K562 (cell line): ENCODE data around the gene AURKB. TPM values are rescaled to one million over a fixed set of nuclear protein-coding genes. Genes with fewer than 3 reads are reported as not detected.
A peak's percentile ranks its signal among the peaks of the same experiment; 100 is the strongest.
"Not testable (repeated sequence)": the region's sequence is repeated elsewhere in the genome, so short reads cannot be mapped to it uniquely, and the experiment has no call there.

Source experiments
- ATAC-seq: fragments of 200-7000 bp; cut with Tn5 transposase; 3 replicates; pipeline ENCODE4 v1.9.1; 2020; ENCODE audit warnings: moderate library complexity
- BruUV-seq: library from RNA; stranded (reverse); fragments of 400-500 nt; replicated peaks from 2 replicates; lab custom pipeline; 2021; lab: Mats Ljungman, UMichigan
- CTCF ChIA-PET: fragments of 300-600 bp; formaldehyde crosslinking; extraction: SDS; loops from one replicate; lab custom pipeline; 2021; ENCODE audit warnings: low intra/inter-chr PET ratio; lab: Yijun Ruan, JAX
- POLR2A ChIA-PET: fragments of 300-600, 350-650 bp; sonication (Branson Sonifier 250); formaldehyde crosslinking; extraction: SDS; loops from one replicate; lab custom pipeline; 2021; ENCODE audit warnings: antibody characterized with exemption, inconsistent platforms; lab: Yijun Ruan, JAX
- DNase-seq, 4 experiments: peaks; one replicate each; pipeline versions ENCODE4 v3.0.0 to v3.0.0-alpha.2; 2011 to 2018; ENCODE audit warnings: low spot score in 3 of 4, mixed read lengths in 3 of 4; ENCODE audit errors: extremely low read depth in 1 of 4
- FAIRE-seq: peaks from 2 replicates; lab custom pipeline; 2011; peaks lifted over from hg19 to GRCh38; lab: Jason Lieb, UNC
- H2AFZ ChIP-seq: 2 replicates; pipeline ENCODE4 v1.6.0; 2011; ENCODE audit warnings: low read depth, low read length, control low read depth, inconsistent platforms
- H3K27ac ChIP-seq: fragments of 200-600 bp; 3 replicates; pipeline ENCODE4 v1.8.0; 2011; ENCODE audit warnings: low read depth, mild to moderate bottlenecking, control low read depth, inconsistent platforms, low read length, moderate library complexity, mixed read lengths; ENCODE audit errors: extremely low read depth
- H3K27me3 ChIP-seq, 2 experiments: fragments of 300-600 bp in 1 of 2; 2 replicates in 1 of 2; 3 replicates in 1 of 2; pipeline versions ENCODE4 v1.6.0 to v1.8.0; 2011; ENCODE audit warnings: inconsistent platforms in 2 of 2, low read length in 2 of 2, mild to moderate bottlenecking in 1 of 2, mixed read lengths in 1 of 2, moderate library complexity in 1 of 2; ENCODE audit not compliant: control insufficient read depth in 2 of 2, insufficient read depth in 2 of 2
- H3K36me3 ChIP-seq: fragments of 300-600 bp; 3 replicates; pipeline ENCODE4 v1.8.0; 2011; ENCODE audit warnings: mild to moderate bottlenecking, low read length, inconsistent platforms; ENCODE audit not compliant: control insufficient read depth, insufficient read depth
- H3K4me1 ChIP-seq, 2 experiments: fragments of 200-600 bp in 1 of 2; replicated peaks in 1 of 2; 2 replicates in 1 of 2; 3 replicates in 1 of 2; pipeline versions ENCODE4 v1.5.1 to v1.8.0; 2011; ENCODE audit warnings: inconsistent platforms in 2 of 2, low read length in 2 of 2, mild to moderate bottlenecking in 1 of 2, mixed read lengths in 1 of 2, moderate library complexity in 1 of 2; ENCODE audit not compliant: control insufficient read depth in 2 of 2, insufficient read depth in 2 of 2
- H3K4me2 ChIP-seq: 2 replicates; pipeline ENCODE4 v1.6.1; 2011; ENCODE audit warnings: low read length, control low read depth, inconsistent platforms, mixed read lengths; ENCODE audit not compliant: insufficient read depth
- H3K4me3 ChIP-seq: fragments of 200-600 bp; sonication (generic), shearing (Covaris generic); 2 replicates; pipeline ENCODE4 v1.5.1; 2016; ENCODE audit warnings: control low read depth, inconsistent platforms
- H3K79me2 ChIP-seq: fragments of 200-600 bp; 3 replicates; pipeline ENCODE4 v1.8.0; 2011; ENCODE audit warnings: low read length, inconsistent platforms; ENCODE audit not compliant: control insufficient read depth, insufficient read depth
- H3K9ac ChIP-seq, 2 experiments: 2 replicates each; pipeline versions ENCODE4 v1.6.0 to v1.6.1; 2011; ENCODE audit warnings: low read depth in 2 of 2, low read length in 2 of 2, control low read depth in 1 of 2, inconsistent platforms in 1 of 2, mild to moderate bottlenecking in 1 of 2, mixed read lengths in 1 of 2; ENCODE audit not compliant: insufficient read depth in 1 of 2
- H3K9me1 ChIP-seq: one replicate; pipeline ENCODE4 v1.6.0; 2011; ENCODE audit warnings: inconsistent platforms, mild to moderate bottlenecking, low read length, moderate library complexity; ENCODE audit not compliant: control insufficient read depth, insufficient read depth
- H3K9me3 ChIP-seq: replicated peaks from 2 replicates; pipeline ENCODE4 v1.5.1; 2011; ENCODE audit warnings: low read depth, low read length, inconsistent platforms; ENCODE audit not compliant: control insufficient read depth, insufficient read depth
- H4K20me1 ChIP-seq: replicated peaks from 2 replicates; pipeline ENCODE4 v1.6.1; 2011; ENCODE audit warnings: low read length, inconsistent platforms, mixed read lengths; ENCODE audit not compliant: control insufficient read depth, insufficient read depth
- RAD21 ChIP-seq, 2 experiments: fragments of 250-450 bp in 1 of 2; fragments of 450-650 bp in 1 of 2; sonication (Bioruptor Pico) in 1 of 2; formaldehyde crosslinking in 1 of 2; IDR thresholded peaks in 1 of 2; conservative IDR thresholded peaks in 1 of 2; 2 replicates each; pipeline versions ENCODE4 v1.4.0 to v1.8.0; 2020 to 2022; ENCODE audit warnings: mild to moderate bottlenecking in 2 of 2, moderate library complexity in 1 of 2
- ZNF134 ChIP-seq: fragments of 250-450 bp; sonication (Bioruptor Pico); conservative IDR thresholded peaks from 2 replicates; pipeline ENCODE4 v1.4.0; 2020
- ZNF444 ChIP-seq: fragments of 250-450 bp; sonication (Bioruptor Pico); IDR thresholded peaks from 2 replicates; pipeline ENCODE4 v1.4.0; 2020; ENCODE audit warnings: mild to moderate bottlenecking, moderate library complexity
- ZNF830 ChIP-seq: fragments of 250-450 bp; sonication (Bioruptor Pico); IDR thresholded peaks from 2 replicates; pipeline ENCODE4 v1.5.0; 2021; ENCODE audit warnings: mild to moderate bottlenecking
- WGBS: fragments of 100-300 bp; shearing (Covaris generic); methylation state at CpG from one replicate; pipeline ENCODE4 v1.1.6; 2016; ENCODE audit warnings: low coverage, mixed read lengths; ENCODE audit not compliant: insufficient coverage; ENCODE audit errors: missing lambda C conversion rate; 5-methylcytosine and 5-hydroxymethylcytosine counted together
- in situ Hi-C: fragments of 300-500 bp; cut with MboI; formaldehyde crosslinking; loops from 4 replicates; pipeline ENCODE4 v1.15.0; 2018; ENCODE audit warnings: inconsistent platforms, mixed read lengths
- intact Hi-C: fragments of 100-400 bp; cut with micrococcal nuclease; formaldehyde crosslinking; loops from 2 replicates; pipeline ENCODE4 v1.14.2; 2022
- polyA plus RNA-seq, 8 experiments: library from polyadenylated mRNA; depleted of rRNA in 4 of 8; stranded (reverse) in 5 of 8; unstranded in 3 of 8; fragments of >200 nt; fragmentation: Nextera tagmentation in 2 of 8; fragmentation: Illumina TruSeq in 1 of 8; extraction: Ambion mirVana in 2 of 8; extraction: Trizol in 1 of 8; gene quantifications; 2 replicates each; pipeline versions ENCODE4 v1.2.1 to v1.2.3, GENCODE V29; 2011 to 2014; ENCODE audit warnings: inconsistent platforms in 1 of 8, missing spikeins in 1 of 8
- total RNA-seq, 7 experiments: library from RNA; depleted of rRNA in 6 of 7; stranded (reverse); fragments of >200 nt in 6 of 7; fragmentation: Illumina TruSeq in 2 of 7; extraction: Trizol in 2 of 7; gene quantifications; 2 replicates each; pipeline versions ENCODE4 v1.2.1 to v1.2.3, GENCODE V29; 2011 to 2021; ENCODE audit warnings: low replicate concordance in 1 of 7
- TF ChIP-seq, protein P1 (sequence below), 3 experiments: IDR thresholded peaks in 2 of 3; conservative IDR thresholded peaks in 1 of 3; 2 replicates each; pipeline ENCODE4 v1.5.1; 2011 to 2012; ENCODE audit warnings: low read length in 3 of 3, mild to moderate bottlenecking in 3 of 3, control low read depth in 2 of 3, improper control_type of control experiment in 1 of 3, inconsistent platforms in 1 of 3, low read depth in 1 of 3, mixed read lengths in 1 of 3, moderate library complexity in 1 of 3; ENCODE audit not compliant: insufficient read depth in 2 of 3

The AURKB gene
- total and polyA plus RNA-seq, 9 of the 15 experiments (the other 6 are each of a cell fraction or from before 2014, with no cell fraction given), result 27.2 to 114 (median 74.8) TPM

DNA sequence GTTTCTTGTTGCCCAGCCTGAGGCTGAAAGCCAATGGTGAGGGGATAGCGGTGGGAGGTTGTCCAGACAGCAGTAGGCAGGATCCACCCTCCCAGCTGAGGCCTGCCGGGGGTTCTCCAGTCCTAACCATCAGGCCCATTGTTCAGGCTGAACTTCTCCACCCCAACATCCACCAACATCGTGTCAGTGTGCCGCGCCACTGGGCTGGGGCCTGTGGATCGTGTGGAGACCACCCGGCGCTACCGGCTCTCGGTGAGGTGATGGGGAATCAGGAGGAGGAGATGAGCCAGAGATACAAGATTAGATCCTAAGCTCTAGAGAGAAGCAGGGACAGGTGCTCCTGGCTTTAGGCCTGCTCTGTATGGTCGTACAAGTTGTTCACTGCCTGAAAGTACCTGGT lies 44.5 kb upstream of the AURKB start:
- intact Hi-C loops, result no loop called here
- no peak overlapping the region; a peak in 1 of 4 replicates for H3K9ac ChIP-seq
- DNase-seq, result no peak
- no peak for ATAC-seq
- no peaks in the 10 kb centered on the region for H4K20me1 ChIP-seq
- in situ Hi-C loops, result no loop called here
- ChIA-PET CTCF (no interaction called here), POLR2A (interaction anchor here (1.2 kb wide), 2 partner anchors 9 to 40 kb away, joined by 3 to 4 read pairs; partner anchors contain the start of gene SLC25A35)
- no peaks in the 10 kb centered on the region for H3K27me3 ChIP-seq
- no peak overlapping the region for H3K4me2 ChIP-seq
- H3K36me3 ChIP-seq, result peaks cover 59% of the 10 kb centered on the region; the same call in 2 of the 3 replicates
- H3K9me3 ChIP-seq, result no peaks in the 10 kb centered on the region
- no peaks in the 10 kb centered on the region for H3K9me1 ChIP-seq
- no peak for FAIRE-seq
- no TSS peak for BruUV-seq
- H3K27ac ChIP-seq, result no peak overlapping the region
- H3K79me2 ChIP-seq, result peaks cover 28% of the 10 kb centered on the region
- TF ChIP-seq ZNF444 (CRISPR knock-in tag) (no peak), ZNF830 (CRISPR knock-in tag) (no peak)
- no peak overlapping the region for H3K4me3 ChIP-seq
- WGBS, result 93% methylated on average over 9 of the region's 11 CpGs
- H2AFZ ChIP-seq, result no peak overlapping the region
- H3K4me1 ChIP-seq, result peaks cover 0 to 2% of the 10 kb centered on the region in 2 experiments; a peak in 2 of 5 replicates

DNA sequence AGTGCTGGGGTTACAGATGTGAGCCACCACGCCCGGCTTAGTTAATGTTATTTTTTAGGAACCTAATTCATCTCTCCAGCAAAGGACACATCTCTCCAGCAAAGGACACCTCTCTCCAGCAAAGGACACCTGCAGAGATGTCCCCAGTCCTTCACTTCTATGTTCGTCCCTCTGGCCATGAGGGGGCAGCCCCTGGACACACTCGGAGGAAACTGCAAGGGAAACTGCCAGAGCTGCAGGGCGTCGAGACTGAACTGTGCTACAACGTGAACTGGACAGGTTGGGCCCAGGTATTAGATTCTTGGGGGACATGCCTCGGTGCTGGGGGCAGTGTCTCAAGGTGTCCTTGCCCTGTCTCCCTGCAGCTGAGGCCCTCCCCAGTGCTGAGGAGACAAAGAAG lies 43.4 kb upstream of the AURKB start:
- Histone ChIP-seq H3K27me3 (no peaks in the 10 kb centered on the region), H3K4me2 (no peak overlapping the region), H3K9ac (no peak overlapping the region; a peak in 1 of 4 replicates), H3K36me3 (peaks cover 57% of the 10 kb centered on the region; the same call in 2 of the 3 replicates), H4K20me1 (no peaks in the 10 kb centered on the region), H3K9me1 (no peaks in the 10 kb centered on the region), H3K9me3 (no peaks in the 10 kb centered on the region), H2AFZ (no peak overlapping the region), H3K79me2 (peaks cover 38% of the 10 kb centered on the region), H3K4me3 (no peak overlapping the region), H3K27ac (no peak overlapping the region), H3K4me1 (peaks cover under 1 to 2% of the 10 kb centered on the region in 2 experiments; a peak in 3 of 5 replicates)
- ATAC-seq (peak; percentile 53; the same call in 2 of the 3 replicates), FAIRE-seq (no peak), DNase-seq (peak in 1 of 4 experiments; percentile 39)
- TF ChIP-seq ZNF134 (no peak), RAD21 (CRISPR knock-in tag; conservative IDR thresholded peaks at IDR 0.05 in 1 of 2, IDR thresholded peaks at IDR 0.05 in 1 of 2) (peak in 1 of 2 experiments; percentile 40; a peak in 2 of 4 replicates)
- TF ChIP-seq, protein P1, sequence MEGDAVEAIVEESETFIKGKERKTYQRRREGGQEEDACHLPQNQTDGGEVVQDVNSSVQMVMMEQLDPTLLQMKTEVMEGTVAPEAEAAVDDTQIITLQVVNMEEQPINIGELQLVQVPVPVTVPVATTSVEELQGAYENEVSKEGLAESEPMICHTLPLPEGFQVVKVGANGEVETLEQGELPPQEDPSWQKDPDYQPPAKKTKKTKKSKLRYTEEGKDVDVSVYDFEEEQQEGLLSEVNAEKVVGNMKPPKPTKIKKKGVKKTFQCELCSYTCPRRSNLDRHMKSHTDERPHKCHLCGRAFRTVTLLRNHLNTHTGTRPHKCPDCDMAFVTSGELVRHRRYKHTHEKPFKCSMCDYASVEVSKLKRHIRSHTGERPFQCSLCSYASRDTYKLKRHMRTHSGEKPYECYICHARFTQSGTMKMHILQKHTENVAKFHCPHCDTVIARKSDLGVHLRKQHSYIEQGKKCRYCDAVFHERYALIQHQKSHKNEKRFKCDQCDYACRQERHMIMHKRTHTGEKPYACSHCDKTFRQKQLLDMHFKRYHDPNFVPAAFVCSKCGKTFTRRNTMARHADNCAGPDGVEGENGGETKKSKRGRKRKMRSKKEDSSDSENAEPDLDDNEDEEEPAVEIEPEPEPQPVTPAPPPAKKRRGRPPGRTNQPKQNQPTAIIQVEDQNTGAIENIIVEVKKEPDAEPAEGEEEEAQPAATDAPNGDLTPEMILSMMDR (IDR thresholded peaks at IDR 0.05 in 2 of 3, conservative IDR thresholded peaks at IDR 0.05 in 1 of 3; ENCODE audit: insufficient read depth in 2 of 3, low read depth in 1 of 3, low read length in 3 of 3), result peak; percentile 24 to 41 (median 36); a peak in 3 of 6 replicates
- POLR2A ChIA-PET, result interaction anchor here (1.2 kb wide), 1 partner anchor 10 kb away, joined by 4 read pairs; no protein-coding TSS in a partner anchor
- CTCF ChIA-PET, result interaction anchor here (1.1 kb wide), 1 partner anchor 47 kb away, joined by 3 read pairs; no protein-coding TSS in a partner anchor
- no TSS peak for BruUV-seq
- in situ Hi-C loops (no loop called here), intact Hi-C loops (no loop called here)
- 75% methylated on average over 8 of the region's 8 CpGs for WGBS

DNA sequence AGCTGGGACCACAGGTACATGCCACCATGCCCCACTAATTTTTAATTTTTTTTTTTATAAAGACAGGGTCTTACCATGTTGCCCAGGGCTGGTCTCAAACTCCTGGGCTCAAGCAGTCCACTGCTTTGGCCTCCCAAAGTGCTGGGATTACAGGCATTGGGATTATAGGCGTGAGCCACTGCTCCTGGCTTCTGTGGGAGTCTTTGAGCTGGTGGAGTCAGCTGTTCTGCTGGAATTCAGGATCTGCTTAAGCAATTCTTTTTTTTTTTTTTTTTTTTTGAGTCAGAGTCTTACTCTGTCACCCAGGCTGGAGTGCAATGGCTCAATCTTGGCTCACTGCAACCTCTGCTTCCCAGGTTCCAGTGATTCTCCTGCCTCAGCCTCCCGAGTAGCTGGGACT lies 41.0 kb upstream of the AURKB start:
- Histone ChIP-seq H3K79me2 (peaks cover 50% of the 10 kb centered on the region), H3K36me3 (peaks cover 40% of the 10 kb centered on the region; the same call in 2 of the 3 replicates)
- FAIRE-seq, H3K9me1 ChIP-seq, BruUV-seq, H2AFZ ChIP-seq, H3K4me3 ChIP-seq, H3K27me3 ChIP-seq, H3K27ac ChIP-seq, CTCF ChIA-PET, H3K4me1 ChIP-seq, intact Hi-C loops, H4K20me1 ChIP-seq, in situ Hi-C loops, H3K4me2 ChIP-seq, H3K9ac ChIP-seq, ATAC-seq, H3K9me3 ChIP-seq, DNase-seq: not testable (repeated sequence)
- POLR2A ChIA-PET, result interaction anchor here (1.1 kb wide), 1 partner anchor 78 kb away, joined by 3 read pairs; no protein-coding TSS in a partner anchor
- 100% methylated on average over 1 of the region's 2 CpGs for WGBS
